Esophagus squamous epithelium (tissue), 5 donors: ENCODE data around the gene TMPRSS11F. TPM values are rescaled to one million over a fixed set of nuclear protein-coding genes. Genes with fewer than 3 reads are reported as not detected.
A peak's percentile ranks its signal among the peaks of the same experiment; 100 is the strongest.

ENCODE experiments used
- DNase-seq: peaks from one replicate; lab custom pipeline; 2025; lab: John Stamatoyannopoulos, UW
- H3K27ac ChIP-seq, 4 donors: fragments of 200-600 bp; sonication (generic); one replicate each; pipeline ENCODE4 v1.5.1; 2016 to 2019; ENCODE audit warnings: mild to moderate bottlenecking in 1 of 4
- H3K27me3 ChIP-seq, 4 donors: fragments of 200-600 bp; sonication (generic); 1 replicate in 3 of 4; 2 replicates in 1 of 4; pipeline versions ENCODE4 v1.5.1 to v1.6.0; 2017 to 2021; ENCODE audit warnings: antibody characterized with exemption in 1 of 4
- H3K36me3 ChIP-seq, 3 donors: fragments of 200-600 bp; sonication (generic); one replicate each; pipeline ENCODE4 v1.5.1; 2016 to 2019
- H3K4me1 ChIP-seq, 3 donors: fragments of 200-600 bp; sonication (generic); one replicate each; pipeline ENCODE4 v1.5.1; 2017 to 2019
- H3K4me3 ChIP-seq, 4 donors: fragments of 200-600 bp; sonication (generic); 1 replicate in 3 of 4; 2 replicates in 1 of 4; pipeline ENCODE4 v1.5.1; 2016 to 2019; ENCODE audit warnings: mild to moderate bottlenecking in 2 of 4, moderate library complexity in 1 of 4
- H3K9me3 ChIP-seq, 3 donors: fragments of 200-600 bp; sonication (generic); one replicate each; pipeline ENCODE4 v1.5.1; 2016 to 2019
- POLR2A ChIP-seq, 4 donors: fragments of 450-650 bp; IDR thresholded peaks; one replicate each; pipeline ENCODE4 v1.6.1; 2017; ENCODE audit warnings: antibody characterized with exemption in 4 of 4, mild to moderate bottlenecking in 4 of 4, moderate library complexity in 3 of 4
- WGBS, 2 donors: methylation state at CpG; one replicate each; pipeline ENCODE4 v1.1.5; 2018; 5-methylcytosine and 5-hydroxymethylcytosine counted together
- intact Hi-C: fragments of 100-400 bp; cut with DNase I; formaldehyde crosslinking; loops from one replicate; pipeline ENCODE4 v1.15.0; 2022
- total RNA-seq, 4 donors: library from RNA; depleted of rRNA; stranded (reverse); fragments of >200 nt; gene quantifications; one replicate each; pipeline ENCODE4 v1.1.0, GENCODE V29; 2016
- TF ChIP-seq, protein P1 (sequence below), 6 experiments: fragments of 450-650 bp in 4 of 6; fragments of 200-600 bp in 2 of 6; sonication (generic) in 2 of 6; IDR thresholded peaks; one replicate each; pipeline ENCODE4 v1.5.1; 2016 to 2019; ENCODE audit warnings: antibody characterized with exemption in 6 of 6, mild to moderate bottlenecking in 4 of 6, moderate library complexity in 4 of 6
- donor health status: DM: yes; HTN: yes; CAD: no.

Gene TMPRSS11F
- total RNA-seq, 4 donors from 2014 or later, result 12.6 to 49.6 (median 19.0) TPM

DNA sequence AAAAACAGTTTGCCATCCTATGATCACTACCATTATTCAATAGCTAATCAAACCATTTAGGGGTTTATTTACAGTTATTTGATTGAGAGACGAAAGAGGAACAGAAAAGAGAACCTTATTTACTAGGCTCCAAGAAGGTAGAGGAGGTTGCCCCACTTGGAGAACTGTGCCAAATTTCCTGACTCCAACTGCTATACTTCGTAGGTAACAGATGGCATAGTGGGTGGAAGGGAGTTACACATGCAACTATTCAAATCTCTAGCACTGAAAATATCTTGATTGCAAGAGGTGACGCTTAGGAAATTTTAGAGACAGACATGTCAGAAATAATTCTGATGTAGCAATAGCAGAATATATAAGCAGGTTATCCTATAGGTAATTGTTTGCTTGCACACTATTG is 38.0 kb upstream of the TMPRSS11F start:
- Histone ChIP-seq H3K27me3 (no peaks in the 10 kb centered on the region), H3K4me3 (no peak overlapping the region), H3K36me3 (no peaks in the 10 kb centered on the region), H3K4me1 (no peaks in the 10 kb centered on the region), H3K9me3 (no peaks in the 10 kb centered on the region), H3K27ac (no peak overlapping the region)
- TF ChIP-seq, protein P1, sequence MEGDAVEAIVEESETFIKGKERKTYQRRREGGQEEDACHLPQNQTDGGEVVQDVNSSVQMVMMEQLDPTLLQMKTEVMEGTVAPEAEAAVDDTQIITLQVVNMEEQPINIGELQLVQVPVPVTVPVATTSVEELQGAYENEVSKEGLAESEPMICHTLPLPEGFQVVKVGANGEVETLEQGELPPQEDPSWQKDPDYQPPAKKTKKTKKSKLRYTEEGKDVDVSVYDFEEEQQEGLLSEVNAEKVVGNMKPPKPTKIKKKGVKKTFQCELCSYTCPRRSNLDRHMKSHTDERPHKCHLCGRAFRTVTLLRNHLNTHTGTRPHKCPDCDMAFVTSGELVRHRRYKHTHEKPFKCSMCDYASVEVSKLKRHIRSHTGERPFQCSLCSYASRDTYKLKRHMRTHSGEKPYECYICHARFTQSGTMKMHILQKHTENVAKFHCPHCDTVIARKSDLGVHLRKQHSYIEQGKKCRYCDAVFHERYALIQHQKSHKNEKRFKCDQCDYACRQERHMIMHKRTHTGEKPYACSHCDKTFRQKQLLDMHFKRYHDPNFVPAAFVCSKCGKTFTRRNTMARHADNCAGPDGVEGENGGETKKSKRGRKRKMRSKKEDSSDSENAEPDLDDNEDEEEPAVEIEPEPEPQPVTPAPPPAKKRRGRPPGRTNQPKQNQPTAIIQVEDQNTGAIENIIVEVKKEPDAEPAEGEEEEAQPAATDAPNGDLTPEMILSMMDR (IDR thresholded peaks at IDR 0.05), result no peak
- TF ChIP-seq POLR2A (IDR thresholded peaks at IDR 0.05), result no peak
- DNase-seq, result no peak
- 79 to 89% methylated on average over 3 of the region's 3 CpGs for WGBS, 2 donors
- intact Hi-C loops, result no loop called here

DNA sequence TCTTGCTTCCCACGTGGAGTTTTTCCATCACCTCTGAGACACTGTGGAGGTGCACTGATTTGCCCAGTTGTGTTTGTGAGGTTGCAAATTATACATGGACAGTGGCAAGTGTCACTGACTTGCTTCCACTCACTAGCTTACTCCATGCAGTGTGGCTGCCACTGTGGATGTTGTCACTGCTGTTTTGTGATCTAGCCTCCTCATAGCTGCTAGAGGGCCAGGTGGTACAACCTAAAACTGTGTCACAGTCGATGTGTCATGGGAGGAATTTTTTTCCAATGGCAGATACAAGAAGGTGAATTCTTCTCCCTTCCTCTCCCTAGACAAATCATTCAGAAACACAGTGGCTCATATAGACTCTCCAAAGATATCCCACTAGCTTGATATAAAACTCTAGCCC is 37.5 kb upstream of the TMPRSS11F start:
- Histone ChIP-seq H3K9me3 (no peaks in the 10 kb centered on the region), H3K4me1 (no peaks in the 10 kb centered on the region), H3K27ac (no peak overlapping the region), H3K4me3 (no peak overlapping the region), H3K36me3 (no peaks in the 10 kb centered on the region), H3K27me3 (no peaks in the 10 kb centered on the region)
- TF ChIP-seq, protein P1 (IDR thresholded peaks at IDR 0.05), result no peak
- no peak for TF ChIP-seq POLR2A (IDR thresholded peaks at IDR 0.05)
- intact Hi-C loops, result no loop called here
- DNase-seq, result no peak
- 59 to 71% methylated on average over 2 of the region's 2 CpGs for WGBS, 2 donors

DNA sequence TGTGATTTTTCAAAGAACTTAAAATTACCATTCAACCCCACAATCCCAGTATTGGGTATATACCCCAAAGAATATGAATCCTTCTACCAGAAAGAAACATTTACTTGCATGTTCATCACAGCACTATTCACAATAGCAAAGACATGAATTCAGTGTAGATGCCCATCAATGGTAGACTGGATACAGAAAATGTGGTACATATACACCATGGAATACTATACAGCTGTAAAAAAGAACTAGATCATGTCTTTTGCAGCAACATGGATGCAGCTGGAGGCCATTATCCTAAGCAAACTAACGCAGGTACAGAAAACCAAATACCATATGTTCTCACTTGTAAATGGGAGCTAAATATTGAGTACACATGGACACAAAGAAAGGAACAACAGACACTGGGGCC is 34.1 kb upstream of the TMPRSS11F start:
- no peak overlapping the region for H3K4me3 ChIP-seq
- TF ChIP-seq POLR2A (IDR thresholded peaks at IDR 0.05), result no peak
- TF ChIP-seq, protein P1 (IDR thresholded peaks at IDR 0.05), result no peak
- intact Hi-C loops, result no loop called here
- WGBS, 2 donors, result 86 to 88% methylated on average over 1 of the region's 1 CpG
- H3K4me1 ChIP-seq, result no peaks in the 10 kb centered on the region
- no peaks in the 10 kb centered on the region for H3K36me3 ChIP-seq
- H3K27me3 ChIP-seq, result no peaks in the 10 kb centered on the region
- no peaks in the 10 kb centered on the region for H3K9me3 ChIP-seq
- no peak for DNase-seq
- H3K27ac ChIP-seq, result no peak overlapping the region

DNA sequence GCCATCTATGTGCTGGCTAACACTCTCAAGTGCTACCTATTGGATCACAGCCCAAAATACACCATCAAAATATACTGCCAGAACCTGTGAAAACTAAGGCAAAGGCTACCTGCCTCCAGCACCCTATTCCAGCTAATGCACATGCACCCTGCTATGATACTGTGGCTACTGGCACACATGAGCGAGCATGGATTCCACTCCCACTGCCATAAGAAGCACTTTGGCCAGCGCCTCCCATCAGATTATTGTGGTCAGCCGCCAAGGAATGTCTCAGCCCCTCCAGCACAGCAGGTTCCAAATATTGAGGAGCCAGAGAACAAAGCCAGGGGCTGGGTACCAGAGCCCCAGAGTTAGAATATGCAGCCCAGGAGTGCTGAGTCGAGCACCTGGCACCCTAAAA is 32.5 kb upstream of the TMPRSS11F start:
- Histone ChIP-seq H3K9me3 (no peaks in the 10 kb centered on the region), H3K36me3 (no peaks in the 10 kb centered on the region), H3K4me3 (no peak overlapping the region), H3K27me3 (no peaks in the 10 kb centered on the region), H3K27ac (no peak overlapping the region), H3K4me1 (peaks cover 0 to 7% (median 0%) of the 10 kb centered on the region in 3 donors)
- no peak for DNase-seq
- WGBS, 2 donors, result 71 to 77% methylated on average over 1 to 4 of the region's 4 CpGs
- intact Hi-C loops, result no loop called here
- TF ChIP-seq, protein P1 (IDR thresholded peaks at IDR 0.05), result no peak
- TF ChIP-seq POLR2A (IDR thresholded peaks at IDR 0.05), result no peak

DNA sequence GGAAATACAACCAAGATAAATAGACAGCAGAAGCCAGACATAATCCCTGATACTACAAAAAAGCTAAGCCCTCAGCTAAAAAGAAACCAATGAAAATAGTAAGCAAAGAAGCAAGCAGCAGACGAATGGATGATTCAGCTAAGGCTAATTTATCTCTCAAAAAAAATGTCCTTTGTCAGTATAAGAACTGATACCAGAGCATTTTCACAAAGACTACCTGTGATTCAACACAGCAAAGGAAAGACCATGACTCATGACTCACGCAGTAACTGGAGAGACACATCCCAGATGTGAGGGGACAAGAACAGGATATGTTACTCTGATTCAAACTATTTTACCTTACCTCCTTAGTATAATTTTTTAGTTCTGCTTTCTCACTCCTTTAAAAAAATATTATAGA is 22.7 kb upstream of the TMPRSS11F start:
- Histone ChIP-seq H3K4me3 (peak overlapping the region in 1 of 4 donors; percentile 6), H3K9me3 (no peaks in the 10 kb centered on the region), H3K36me3 (no peaks in the 10 kb centered on the region), H3K4me1 (peaks cover 0 to 44% (median 0%) of the 10 kb centered on the region in 3 donors), H3K27ac (peak overlapping the region in 3 of 4 donors; percentile 52 to 79 (median 77)), H3K27me3 (no peaks in the 10 kb centered on the region)
- TF ChIP-seq, protein P1 (IDR thresholded peaks at IDR 0.05), result no peak
- no peak for TF ChIP-seq POLR2A (IDR thresholded peaks at IDR 0.05)
- no peak for DNase-seq
- intact Hi-C loops, result no loop called here
- 8 to 22% methylated on average over 2 of the region's 2 CpGs for WGBS, 2 donors
